SU-DHL-6 (cell line): ENCODE data around the gene DNAJB5.

Experiments
- H2AFZ ChIP-seq: fragments of 200-600 bp; sonication (generic); 2 replicates; pipeline ENCODE4 v1.6.1; 2014; ENCODE audit warnings: low read depth, mild to moderate bottlenecking, moderate library complexity, mixed read lengths, antibody characterized with exemption, low read length; ENCODE audit not compliant: severe bottlenecking
- H3F3A ChIP-seq: fragments of 200-600 bp; shearing (Covaris generic); 2 replicates; pipeline ENCODE4 v1.6.0; 2016; ENCODE audit warnings: antibody characterized with exemption, mild to moderate bottlenecking; ENCODE audit not compliant: insufficient read depth
- H3K27ac ChIP-seq: fragments of 200-600 bp; sonication (generic); 2 replicates; pipeline ENCODE4 v1.5.1; 2016; ENCODE audit warnings: low read depth, mild to moderate bottlenecking, low read length, moderate library complexity, mixed read lengths
- H3K27me3 ChIP-seq: fragments of 200-600 bp; sonication (generic), shearing (Covaris generic); 2 replicates; pipeline ENCODE4 v1.6.0; 2014; ENCODE audit warnings: mild to moderate bottlenecking, low read length
- H3K36me3 ChIP-seq: fragments of 200-600 bp; sonication (generic); 2 replicates; pipeline ENCODE4 v1.6.1; 2014; ENCODE audit warnings: mild to moderate bottlenecking, low read length, mixed read lengths
- H3K4me2 ChIP-seq: fragments of 300-600, 200-600 bp; shearing (Covaris generic), sonication (generic); 2 replicates; pipeline ENCODE4 v1.6.0; 2014; ENCODE audit warnings: low read length, low read depth, mild to moderate bottlenecking; ENCODE audit not compliant: poor library complexity, severe bottlenecking
- H3K4me3 ChIP-seq: fragments of 200-600 bp; sonication (generic); 2 replicates; pipeline ENCODE4 v1.5.1; 2014; ENCODE audit warnings: antibody characterized with exemption, low read length, mild to moderate bottlenecking, mixed read lengths; ENCODE audit not compliant: insufficient read depth, poor library complexity, severe bottlenecking
- H3K79me2 ChIP-seq: fragments of 200-600 bp; sonication (generic); 2 replicates; pipeline ENCODE4 v1.6.1; 2014; ENCODE audit warnings: mild to moderate bottlenecking, low read length, moderate library complexity; ENCODE audit not compliant: insufficient read depth
- H3K9ac ChIP-seq: fragments of 200-600 bp; sonication (generic); 2 replicates; pipeline ENCODE4 v1.7.0; 2014; ENCODE audit warnings: mild to moderate bottlenecking, low read length
- H3K9me2 ChIP-seq: fragments of 200-600 bp; sonication (generic); replicated peaks from 2 replicates; pipeline ENCODE4 v1.6.1; 2014; ENCODE audit warnings: low read length; ENCODE audit not compliant: insufficient read depth
- H3K9me3 ChIP-seq: fragments of 200-600 bp; sonication (generic); 2 replicates; pipeline ENCODE4 v1.6.1; 2014; ENCODE audit warnings: low read length, mixed read lengths; ENCODE audit not compliant: insufficient read depth
- H4K20me1 ChIP-seq: fragments of 200-600 bp; sonication (generic); 2 replicates; pipeline ENCODE4 v1.6.1; 2014; ENCODE audit warnings: low read depth, mild to moderate bottlenecking, antibody characterized with exemption, low read length, moderate library complexity, mixed read lengths
- EZH2phosphoT487 ChIP-seq: fragments of 200-600 bp; sonication (generic), shearing (Covaris generic); conservative IDR thresholded peaks from 2 replicates; pipeline ENCODE4 v1.6.1; 2018; ENCODE audit warnings: mild to moderate bottlenecking, antibody characterized with exemption, low read length, moderate library complexity, mixed read lengths
- TF ChIP-seq, protein P1 (sequence below): fragments of 200-600 bp; sonication (generic); IDR thresholded peaks from one replicate; pipeline ENCODE4 v1.5.1; 2017; ENCODE audit warnings: antibody characterized with exemption, mild to moderate bottlenecking, low read length, moderate library complexity; ENCODE audit not compliant: insufficient read depth, poor library complexity, severe bottlenecking

Gene DNAJB5

DNA sequence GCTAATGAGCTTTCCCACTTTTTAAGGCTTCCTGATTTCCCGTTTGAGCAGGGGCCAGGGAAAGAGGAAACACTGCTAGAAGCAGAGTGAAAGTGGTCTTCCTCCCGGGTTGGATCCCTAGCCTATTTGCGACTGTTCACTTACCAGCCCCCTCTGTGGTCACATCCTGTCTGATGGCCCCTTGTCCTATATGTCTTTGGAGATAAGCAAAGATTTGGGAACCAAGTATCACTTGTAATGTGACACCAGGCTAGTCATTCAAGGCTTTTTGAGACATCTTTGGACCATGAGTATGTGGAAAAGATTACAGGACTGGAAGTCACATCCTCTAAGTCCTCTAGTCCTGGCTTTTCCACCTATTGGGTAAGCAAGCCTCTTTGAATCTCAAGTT is 6.1 kb downstream of the DNAJB5 start:
- no peaks in the 10 kb centered on the region for H3F3A ChIP-seq

DNA sequence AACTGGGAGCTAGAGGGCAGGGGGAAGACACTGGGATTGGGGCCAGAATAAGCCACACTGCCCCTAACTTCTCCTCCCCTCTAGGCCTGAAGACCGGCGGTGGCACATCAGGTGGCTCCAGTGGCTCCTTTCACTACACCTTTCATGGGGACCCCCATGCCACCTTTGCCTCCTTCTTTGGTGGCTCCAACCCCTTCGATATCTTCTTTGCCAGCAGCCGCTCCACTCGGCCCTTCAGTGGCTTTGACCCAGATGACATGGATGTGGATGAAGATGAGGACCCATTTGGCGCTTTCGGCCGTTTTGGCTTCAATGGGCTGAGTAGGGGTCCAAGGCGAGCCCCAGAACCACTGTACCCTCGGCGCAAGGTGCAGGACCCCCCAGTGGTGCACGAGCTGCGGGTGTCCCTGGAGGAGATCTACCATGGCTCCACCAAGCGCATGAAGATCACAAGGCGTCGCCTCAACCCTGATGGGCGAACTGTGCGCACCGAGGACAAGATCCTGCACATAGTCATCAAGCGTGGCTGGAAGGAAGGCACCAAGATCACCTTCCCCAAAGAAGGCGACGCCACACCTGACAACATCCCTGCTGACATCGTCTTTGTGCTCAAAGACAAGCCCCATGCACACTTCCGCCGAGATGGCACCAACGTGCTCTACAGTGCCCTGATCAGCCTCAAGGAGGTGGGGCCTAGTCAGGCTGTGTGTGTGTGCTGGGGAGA is 6.8 kb downstream of the DNAJB5 start:
- no peak overlapping the region for H3K4me3 ChIP-seq
- no peak for TF ChIP-seq EZH2phosphoT487
- TF ChIP-seq, protein P1, sequence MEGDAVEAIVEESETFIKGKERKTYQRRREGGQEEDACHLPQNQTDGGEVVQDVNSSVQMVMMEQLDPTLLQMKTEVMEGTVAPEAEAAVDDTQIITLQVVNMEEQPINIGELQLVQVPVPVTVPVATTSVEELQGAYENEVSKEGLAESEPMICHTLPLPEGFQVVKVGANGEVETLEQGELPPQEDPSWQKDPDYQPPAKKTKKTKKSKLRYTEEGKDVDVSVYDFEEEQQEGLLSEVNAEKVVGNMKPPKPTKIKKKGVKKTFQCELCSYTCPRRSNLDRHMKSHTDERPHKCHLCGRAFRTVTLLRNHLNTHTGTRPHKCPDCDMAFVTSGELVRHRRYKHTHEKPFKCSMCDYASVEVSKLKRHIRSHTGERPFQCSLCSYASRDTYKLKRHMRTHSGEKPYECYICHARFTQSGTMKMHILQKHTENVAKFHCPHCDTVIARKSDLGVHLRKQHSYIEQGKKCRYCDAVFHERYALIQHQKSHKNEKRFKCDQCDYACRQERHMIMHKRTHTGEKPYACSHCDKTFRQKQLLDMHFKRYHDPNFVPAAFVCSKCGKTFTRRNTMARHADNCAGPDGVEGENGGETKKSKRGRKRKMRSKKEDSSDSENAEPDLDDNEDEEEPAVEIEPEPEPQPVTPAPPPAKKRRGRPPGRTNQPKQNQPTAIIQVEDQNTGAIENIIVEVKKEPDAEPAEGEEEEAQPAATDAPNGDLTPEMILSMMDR: no peak
- no peaks in the 10 kb centered on the region for H3K36me3 ChIP-seq
- H3K4me2 ChIP-seq: no peak overlapping the region
- H4K20me1 ChIP-seq: no peaks in the 10 kb centered on the region
- no peaks in the 10 kb centered on the region for H3K79me2 ChIP-seq
- no peak overlapping the region for H3K27ac ChIP-seq
- no peaks in the 10 kb centered on the region for H3K27me3 ChIP-seq
- no peak overlapping the region for H3K9ac ChIP-seq
- no peak overlapping the region for H2AFZ ChIP-seq
- H3K9me3 ChIP-seq: no peaks in the 10 kb centered on the region
- no peaks in the 10 kb centered on the region for H3K9me2 ChIP-seq
- no peaks in the 10 kb centered on the region for H3F3A ChIP-seq

More for the DNA sequence above, 6.1 kb downstream of the DNAJB5 start:
- no peak overlapping the region for H3K4me3 ChIP-seq
- H3K27me3 ChIP-seq: no peaks in the 10 kb centered on the region
- H3K79me2 ChIP-seq: no peaks in the 10 kb centered on the region
- H4K20me1 ChIP-seq: no peaks in the 10 kb centered on the region
- no peak overlapping the region for H2AFZ ChIP-seq
- TF ChIP-seq EZH2phosphoT487: no peak
- TF ChIP-seq, protein P1: no peak
- H3K9me2 ChIP-seq: no peaks in the 10 kb centered on the region
- no peaks in the 10 kb centered on the region for H3K36me3 ChIP-seq
- H3K27ac ChIP-seq: no peak overlapping the region
- no peaks in the 10 kb centered on the region for H3K9me3 ChIP-seq
- H3K4me2 ChIP-seq: no peak overlapping the region
- no peak overlapping the region for H3K9ac ChIP-seq

DNA sequence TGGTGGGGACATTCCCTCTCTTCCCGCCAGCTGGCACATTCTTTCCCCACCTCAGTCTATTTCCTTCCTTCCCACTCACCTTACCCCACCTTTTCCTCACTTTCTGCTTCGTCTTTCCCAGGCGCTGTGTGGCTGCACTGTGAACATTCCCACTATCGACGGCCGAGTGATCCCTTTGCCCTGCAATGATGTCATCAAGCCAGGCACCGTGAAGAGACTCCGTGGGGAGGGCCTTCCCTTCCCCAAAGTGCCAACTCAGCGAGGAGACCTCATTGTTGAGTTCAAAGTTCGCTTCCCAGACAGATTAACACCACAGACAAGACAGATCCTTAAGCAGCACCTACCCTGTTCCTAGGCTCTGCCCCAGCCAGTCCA is 7.3 kb downstream of the DNAJB5 start:
- no peaks in the 10 kb centered on the region for H3F3A ChIP-seq

More for the DNA sequence above, 7.3 kb downstream of the DNAJB5 start:
- H3K27ac ChIP-seq: no peak overlapping the region
- H3K9me2 ChIP-seq: no peaks in the 10 kb centered on the region
- H2AFZ ChIP-seq: no peak overlapping the region
- H3K9ac ChIP-seq: no peak overlapping the region
- TF ChIP-seq, protein P1: no peak
- TF ChIP-seq EZH2phosphoT487: no peak
- no peaks in the 10 kb centered on the region for H3K36me3 ChIP-seq
- no peak overlapping the region for H3K4me3 ChIP-seq
- no peaks in the 10 kb centered on the region for H3K9me3 ChIP-seq
- no peaks in the 10 kb centered on the region for H3K27me3 ChIP-seq
- H4K20me1 ChIP-seq: no peaks in the 10 kb centered on the region
- no peaks in the 10 kb centered on the region for H3K79me2 ChIP-seq
- H3K4me2 ChIP-seq: no peak overlapping the region
